ENCODE measurements around the gene ZNF773. TPM values are rescaled to one million over a fixed set of nuclear protein-coding genes. Genes with fewer than 3 reads are reported as not detected.
"Not testable (repeated sequence)": the region's sequence is repeated elsewhere in the genome, so short reads cannot be mapped to it uniquely, and the experiment has no call there.

The ZNF773 gene
- total RNA-seq = 10 to 100 TPM; 25.3 to 28.7 TPM
- polyA plus RNA-seq = 10 to 100 TPM in 1 of 2 donors, 1 to 10 TPM in 1; 5.2 to 15.2 TPM

- not testable (repeated sequence) for H3K36me3 ChIP-seq (ENCODE audit: insufficient read depth, low read length); H3K27me3 ChIP-seq (ENCODE audit: insufficient read depth, low read length); H3K4me1 ChIP-seq (ENCODE audit: insufficient read depth, low read length); H3K9me3 ChIP-seq (ENCODE audit: control insufficient read depth in 1 of 2, low read length in 2 of 2); H3K27me3 Mint-ChIP-seq
- Mint-ChIP-seq H3K9me3 (peaks cover 6 to 73% (median 65%) of the 10 kb centered on the region in 8 donors), H3K4me1 (peaks cover 20 to 34% (median 23%) of the 10 kb centered on the region in 4 donors), H3K4me3 (peak within 1 kb of the TSS; percentile 65 to 88 (median 82)), H3K36me3 (peaks cover 56% of the 10 kb centered on the region in 2 donors), H3K27ac (peak within 1 kb of the TSS; percentile 61 to 94 (median 89))
- DNase-seq = peak; percentile 92 to 96 (median 96)
- ChIA-PET POLR2A (ENCODE audit: partially characterized antibody) (interaction anchor here (0.9 to 1.1 kb wide), 7 partner anchors 12 to 651 kb away, joined by 3 to 6 read pairs (median 3); partner anchors contain the start of genes ZNF329, ZNF419, ZNF749 and ZNF772), CTCF (ENCODE audit: partially characterized antibody) (interaction anchor here (1.0 kb wide), 1 partner anchor 13 kb away, joined by 3 read pairs; no protein-coding TSS in a partner anchor)
- Histone ChIP-seq H3K27ac (ENCODE audit: low read depth, low read length) (peak within 1 kb of the TSS; percentile 60), H3K4me3 (ENCODE audit: low read length in 2 of 2) (peak within 1 kb of the TSS; percentile 39 to 45)
- intact Hi-C loops (cut with micrococcal nuclease) = loop anchor here (1.0 kb wide), 4 partner anchors 13 to 65 kb away; partner anchors contain the start of genes ZNF419, ZNF549, ZNF550 and ZNF749
Measured at GRCh38 chr19:57499680-57500395, at the start of gene ZNF773. Gene ZNF773 (plus strand): TSS chr19:57499938. CDS start chr19:57500081, 143 bp downstream.

- Histone ChIP-seq H3K27me3 (ENCODE audit: insufficient read depth, low read length) (no peaks in the 10 kb centered on the region), H3K9me3 (ENCODE audit: control insufficient read depth in 1 of 2, low read length in 2 of 2) (peaks cover 0 to 27% of the 10 kb centered on the region in 2 donors), H3K4me1 (ENCODE audit: insufficient read depth, low read length) (no peaks in the 10 kb centered on the region), H3K4me3 (ENCODE audit: low read length in 2 of 2) (no peak overlapping the region), H3K36me3 (ENCODE audit: insufficient read depth, low read length) (no peaks in the 10 kb centered on the region), H3K27ac (ENCODE audit: low read depth, low read length) (no peak overlapping the region)
- H3K36me3 Mint-ChIP-seq = peaks cover 27 to 42% of the 10 kb centered on the region in 2 donors
- H3K27me3 Mint-ChIP-seq = no peaks in the 10 kb centered on the region
- no peak for DNase-seq
- H3K4me1 Mint-ChIP-seq = no peaks in the 10 kb centered on the region
- intact Hi-C loops (cut with micrococcal nuclease) = no loop called here
- H3K4me3 Mint-ChIP-seq = no peak overlapping the region
- H3K27ac Mint-ChIP-seq = no peak overlapping the region
- ChIA-PET CTCF (ENCODE audit: partially characterized antibody) (no interaction called here), POLR2A (ENCODE audit: partially characterized antibody) (no interaction called here)
- peaks cover 3 to 80% (median 65%) of the 10 kb centered on the region in 8 donors for H3K9me3 Mint-ChIP-seq
Measured at GRCh38 chr19:57452307-57452706, 47.4 kb upstream of the ZNF773 start.

GRCh38 chr19:57465680-57466381, 33.9 kb upstream of the ZNF773 start:
- CTCF ChIA-PET (ENCODE audit: partially characterized antibody) = interaction anchor here (0.8 kb wide), 1 partner anchor 83 kb away, joined by 3 read pairs; no protein-coding TSS in a partner anchor
- Mint-ChIP-seq H3K9me3 (peaks cover 0 to 92% (median 72%) of the 10 kb centered on the region in 8 donors), H3K4me1 (no peaks in the 10 kb centered on the region), H3K36me3 (peaks cover 17 to 48% of the 10 kb centered on the region in 2 donors), H3K4me3 (no peak overlapping the region), H3K27me3 (no peaks in the 10 kb centered on the region), H3K27ac (no peak overlapping the region)
- H3K4me1 ChIP-seq (ENCODE audit: insufficient read depth, low read length) = no peaks in the 10 kb centered on the region
- peaks cover 0 to 14% of the 10 kb centered on the region in 2 donors for H3K9me3 ChIP-seq (ENCODE audit: control insufficient read depth in 1 of 2, low read length in 2 of 2)
- H3K27ac ChIP-seq (ENCODE audit: low read depth, low read length) = no peak overlapping the region
- no peaks in the 10 kb centered on the region for H3K27me3 ChIP-seq (ENCODE audit: insufficient read depth, low read length)
- H3K4me3 ChIP-seq (ENCODE audit: low read length in 2 of 2) = no peak overlapping the region
- POLR2A ChIA-PET (ENCODE audit: partially characterized antibody) = no interaction called here
- intact Hi-C loops (cut with micrococcal nuclease) = no loop called here
- DNase-seq = peak in 3 of 5 donors; percentile 19 to 33 (median 27)
- no peaks in the 10 kb centered on the region for H3K36me3 ChIP-seq (ENCODE audit: insufficient read depth, low read length)

GRCh38 chr19:57466489-57466888, 33.2 kb upstream of the ZNF773 start:
- intact Hi-C loops (cut with micrococcal nuclease) = no loop called here
- DNase-seq = no peak
- no peaks in the 10 kb centered on the region for H3K36me3 ChIP-seq (ENCODE audit: insufficient read depth, low read length)
- Mint-ChIP-seq H3K4me3 (no peak overlapping the region), H3K27ac (no peak overlapping the region), H3K4me1 (no peaks in the 10 kb centered on the region), H3K27me3 (no peaks in the 10 kb centered on the region), H3K36me3 (peaks cover 23 to 51% of the 10 kb centered on the region in 2 donors), H3K9me3 (peaks cover 0 to 92% (median 72%) of the 10 kb centered on the region in 8 donors)
- ChIA-PET POLR2A (ENCODE audit: partially characterized antibody) (no interaction called here), CTCF (ENCODE audit: partially characterized antibody) (no interaction called here)
- H3K4me1 ChIP-seq (ENCODE audit: insufficient read depth, low read length) = no peaks in the 10 kb centered on the region
- no peaks in the 10 kb centered on the region for H3K27me3 ChIP-seq (ENCODE audit: insufficient read depth, low read length)
- H3K27ac ChIP-seq (ENCODE audit: low read depth, low read length) = no peak overlapping the region
- H3K4me3 ChIP-seq (ENCODE audit: low read length in 2 of 2) = no peak overlapping the region
- H3K9me3 ChIP-seq (ENCODE audit: control insufficient read depth in 1 of 2, low read length in 2 of 2) = peaks cover 0 to 20% of the 10 kb centered on the region in 2 donors

- Mint-ChIP-seq H3K4me1 (peaks cover 4 to 19% (median 14%) of the 10 kb centered on the region in 4 donors), H3K27ac (no peak overlapping the region), H3K27me3 (no peaks in the 10 kb centered on the region), H3K9me3 (peaks cover 4 to 99% (median 92%) of the 10 kb centered on the region in 8 donors), H3K36me3 (peaks cover 72 to 84% of the 10 kb centered on the region in 2 donors), H3K4me3 (no peak overlapping the region)
- POLR2A ChIA-PET (ENCODE audit: partially characterized antibody) = no interaction called here
- Histone ChIP-seq H3K27ac (ENCODE audit: low read depth, low read length) (no peak overlapping the region), H3K4me3 (ENCODE audit: low read length in 2 of 2) (no peak overlapping the region), H3K36me3 (ENCODE audit: insufficient read depth, low read length) (peaks cover 8% of the 10 kb centered on the region), H3K4me1 (ENCODE audit: insufficient read depth, low read length) (peaks cover 8% of the 10 kb centered on the region), H3K9me3 (ENCODE audit: control insufficient read depth in 1 of 2, low read length in 2 of 2) (peaks cover 12 to 67% of the 10 kb centered on the region in 2 donors), H3K27me3 (ENCODE audit: insufficient read depth, low read length) (no peaks in the 10 kb centered on the region)
- intact Hi-C loops (cut with micrococcal nuclease) = no loop called here
- no peak for DNase-seq
- CTCF ChIA-PET (ENCODE audit: partially characterized antibody) = no interaction called here
Measured at GRCh38 chr19:57473646-57474045, 26.1 kb upstream of the ZNF773 start.

GRCh38 chr19:57477191-57478008, 22.3 kb upstream of the ZNF773 start, which contains the start of gene ZNF772:
Gene ZNF772 (minus strand): TSS chr19:57477566. CDS start chr19:57477309, 257 bp downstream.
- no peaks in the 10 kb centered on the region for H3K27me3 ChIP-seq (ENCODE audit: insufficient read depth, low read length)
- peak within 1 kb of the TSS; percentile 36 to 89 for H3K4me3 ChIP-seq (ENCODE audit: low read length in 2 of 2)
- Mint-ChIP-seq H3K36me3 (peaks cover 49 to 60% of the 10 kb centered on the region in 2 donors), H3K9me3 (peaks cover 6 to 78% (median 75%) of the 10 kb centered on the region in 8 donors), H3K27ac (peak within 1 kb of the TSS; percentile 26 to 95 (median 90)), H3K27me3 (peaks cover 0 to 2% of the 10 kb centered on the region in 2 donors), H3K4me1 (peaks cover 4 to 19% (median 14%) of the 10 kb centered on the region in 4 donors), H3K4me3 (peak within 1 kb of the TSS; percentile 86 to 98 (median 92))
- CTCF ChIA-PET (ENCODE audit: partially characterized antibody) = no interaction called here
- DNase-seq = peak; percentile 86 to 96 (median 89)
- H3K9me3 ChIP-seq (ENCODE audit: control insufficient read depth in 1 of 2, low read length in 2 of 2) = peaks cover 12 to 43% of the 10 kb centered on the region in 2 donors
- peak within 1 kb of the TSS; percentile 61 for H3K27ac ChIP-seq (ENCODE audit: low read depth, low read length)
- peaks cover 8% of the 10 kb centered on the region for H3K36me3 ChIP-seq (ENCODE audit: insufficient read depth, low read length)
- peaks cover 8% of the 10 kb centered on the region for H3K4me1 ChIP-seq (ENCODE audit: insufficient read depth, low read length)
- intact Hi-C loops (cut with micrococcal nuclease) = loop anchor here (1.0 kb wide), 4 partner anchors 10 to 156 kb away; partner anchors contain the start of genes ZNF211, ZNF419, ZNF549 and ZNF749
- POLR2A ChIA-PET (ENCODE audit: partially characterized antibody) = interaction anchor here (1.0 to 2.0 kb wide), 6 partner anchors 9 to 106 kb away, joined by 3 to 4 read pairs (median 4); partner anchors contain the start of genes ZIK1, ZNF419 and ZNF773
